Suppressor macrophage treated with lipopolysaccharide for 4 hours (primary cell): Measurements from ENCODE around the gene RAB44.
"Not testable (repeated sequence)": the region's sequence is repeated elsewhere in the genome, so short reads cannot be mapped to it uniquely, and the experiment has no call there.

Experiments
- DNase-seq: peaks from one replicate; pipeline ENCODE4 v3.0.0-alpha.2; 2020

Gene RAB44

DNA sequence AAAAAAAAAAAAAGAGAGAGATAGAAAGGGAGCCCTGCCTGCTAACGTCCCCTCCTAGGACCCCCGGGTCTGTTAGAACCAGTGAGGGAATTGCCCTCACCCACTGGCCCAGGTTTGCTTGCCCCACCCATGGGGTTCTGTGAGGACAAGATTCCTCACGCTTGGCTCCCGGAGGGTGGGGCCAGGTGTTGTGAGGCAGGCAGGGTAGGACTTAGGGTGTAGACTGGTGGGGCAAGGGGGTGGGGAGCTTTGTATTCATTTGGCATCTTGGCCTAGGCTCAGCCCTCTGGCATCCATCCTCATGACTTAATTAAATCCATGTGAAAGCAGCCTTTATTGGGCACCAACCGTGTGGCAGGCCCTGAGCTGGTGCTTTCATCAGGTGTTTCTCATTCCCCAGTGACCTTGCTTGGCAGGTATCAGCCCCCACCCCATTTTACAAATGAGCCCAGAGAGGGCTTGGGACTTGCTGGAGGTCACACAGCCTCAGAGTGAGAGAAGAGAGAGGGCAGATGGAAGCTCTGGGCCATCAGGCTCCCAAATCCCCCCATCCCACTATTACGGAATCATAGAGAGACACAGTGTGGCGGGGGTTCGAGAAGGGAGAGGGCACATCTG, 19.0 kb downstream of the RAB44 start:
- no peak for DNase-seq

DNA sequence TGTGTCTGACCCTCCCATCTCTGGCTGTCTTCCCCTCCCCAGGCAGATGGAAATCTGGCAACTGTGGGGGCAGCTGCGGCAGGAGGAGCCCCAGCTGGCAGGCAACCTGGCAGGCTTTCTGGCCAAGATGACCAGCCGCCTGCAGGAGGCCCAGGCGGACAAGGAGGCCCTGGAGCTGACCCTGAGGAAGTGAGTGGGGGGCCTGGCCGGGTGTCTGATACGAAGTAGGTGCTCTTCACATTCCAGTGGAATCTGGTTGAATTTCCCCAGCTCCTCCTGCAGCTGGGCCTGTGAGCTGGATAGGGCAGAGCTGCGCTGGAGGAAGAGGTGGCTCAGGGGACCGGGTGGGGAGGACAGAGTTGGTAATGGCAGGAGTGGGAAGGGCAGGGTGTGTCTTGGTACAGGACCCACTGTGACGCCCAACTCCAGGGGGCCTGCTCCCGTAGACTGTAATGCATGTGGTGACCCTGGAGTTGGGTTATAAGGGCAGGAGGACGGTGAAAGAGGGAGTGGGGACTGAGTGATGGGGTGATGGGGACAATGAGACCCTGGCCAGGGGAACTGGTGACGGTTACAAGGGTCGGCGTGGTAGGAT, 19.7 kb downstream of the RAB44 start:
- no peak for DNase-seq

DNA sequence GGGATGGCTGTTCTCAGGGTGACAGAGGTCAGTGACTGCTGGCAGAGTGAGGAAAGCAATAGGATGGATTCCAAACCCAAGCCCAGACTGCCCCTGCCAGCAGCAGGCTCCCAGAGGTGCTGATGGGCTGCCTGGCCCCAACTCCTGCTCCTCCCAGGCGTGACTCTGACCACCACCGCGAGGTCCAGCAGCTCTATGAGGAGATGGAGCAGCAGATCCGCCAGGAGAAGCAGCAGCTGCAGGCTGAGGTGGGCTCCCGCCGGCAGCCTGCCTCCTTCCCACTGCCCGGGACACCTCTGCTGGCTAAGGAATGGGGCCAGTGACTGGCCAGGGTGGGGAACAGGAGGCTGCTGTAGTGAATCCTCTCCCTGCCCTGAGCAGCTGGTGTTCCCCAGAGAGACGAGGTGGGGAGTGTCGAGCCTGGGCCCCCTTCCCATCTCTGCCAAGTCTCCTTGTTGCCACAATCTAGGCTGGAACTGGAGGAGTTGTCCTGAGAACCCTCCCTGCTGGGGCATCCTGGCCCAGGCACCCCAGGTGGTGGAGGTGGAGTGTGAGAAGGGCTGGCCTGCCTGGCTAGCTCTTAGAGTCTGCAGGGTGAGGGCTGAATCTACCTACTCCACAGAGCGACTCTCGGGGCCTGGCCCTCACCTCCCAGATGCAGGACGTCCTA, 20.4 kb downstream of the RAB44 start:
- no peak for DNase-seq

DNA sequence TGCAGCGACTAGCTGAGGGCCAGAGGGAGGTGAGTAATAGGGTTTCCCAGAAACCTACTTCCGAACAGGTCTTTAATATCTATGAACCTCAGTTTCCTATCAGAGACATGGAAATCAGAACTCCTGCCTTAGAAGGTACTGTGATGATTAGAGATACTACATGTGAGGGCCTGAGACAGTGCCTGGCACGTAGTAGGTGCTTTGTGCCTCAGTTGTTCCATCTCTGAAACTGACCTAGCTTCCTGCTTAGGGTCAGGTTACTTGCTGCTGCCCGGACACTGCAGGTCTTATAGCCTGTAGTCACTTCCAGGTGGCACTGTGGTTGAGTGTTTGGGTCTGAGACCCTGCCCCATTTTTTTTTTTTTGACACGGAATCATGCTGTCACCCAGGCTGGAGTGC, 20.9 kb downstream of the RAB44 start:
- no peak for DNase-seq

DNA sequence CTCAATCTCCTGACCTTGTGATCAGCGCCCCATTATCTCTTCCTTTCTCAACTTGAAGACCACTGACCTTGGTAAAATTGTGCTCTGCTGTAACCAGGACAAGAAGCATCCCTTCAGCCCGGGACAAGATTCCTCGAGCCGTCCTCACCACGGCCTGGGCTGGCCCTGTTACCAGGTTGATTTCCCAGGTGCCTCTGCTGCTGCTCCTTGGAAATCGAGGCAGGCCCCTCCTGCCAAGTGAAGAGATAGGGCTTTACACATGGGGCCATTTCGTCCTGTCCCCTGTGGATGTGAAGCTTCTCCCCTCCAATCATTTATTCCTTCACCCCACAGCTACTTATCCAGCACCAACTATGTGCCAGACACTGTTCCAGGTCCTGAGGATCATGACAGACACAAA, 21.5 kb downstream of the RAB44 start:
- DNase-seq: no peak

DNA sequence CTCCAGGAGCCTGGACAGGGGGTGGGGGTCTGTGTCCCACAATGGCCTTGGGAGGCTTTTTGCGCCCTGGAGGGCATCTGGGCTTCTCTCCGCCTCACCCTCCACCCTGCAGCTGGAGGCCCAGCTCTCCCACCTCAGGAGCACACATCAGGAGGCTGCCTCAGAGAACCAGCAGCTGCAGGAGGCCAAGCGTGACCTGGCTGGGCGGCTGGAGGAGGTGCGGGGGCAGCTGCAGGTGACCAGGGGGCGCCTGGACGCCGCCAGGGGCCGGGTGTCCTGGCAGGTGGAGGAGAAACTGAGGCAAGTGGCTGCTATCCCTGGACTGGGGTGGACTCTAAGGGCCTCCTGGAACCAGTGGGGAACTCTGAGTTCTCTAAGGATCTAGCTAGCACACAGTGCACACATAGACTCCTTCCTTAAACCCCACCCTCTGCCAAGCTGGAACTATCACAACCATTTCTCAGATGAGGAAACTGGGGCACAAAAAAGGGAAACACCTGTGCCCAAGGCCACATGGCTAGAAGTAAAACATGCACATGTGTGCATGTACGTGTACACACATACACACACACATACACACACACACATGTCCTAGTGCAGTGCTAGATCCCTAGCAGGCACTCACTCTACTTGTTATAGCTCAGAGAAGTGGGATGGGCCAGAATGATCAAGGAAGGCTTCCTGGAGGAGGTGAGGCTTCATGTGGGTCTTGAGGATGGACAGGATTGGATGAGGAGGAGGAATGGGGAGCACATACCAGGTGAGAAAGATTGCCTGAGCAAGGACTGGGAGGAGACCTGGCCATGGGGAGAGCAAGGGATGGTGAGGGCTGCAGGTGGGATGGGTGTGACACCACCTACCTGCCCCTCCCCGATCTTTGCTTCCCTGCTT, 22.9 kb downstream of the RAB44 start:
- DNase-seq: no peak

DNA sequence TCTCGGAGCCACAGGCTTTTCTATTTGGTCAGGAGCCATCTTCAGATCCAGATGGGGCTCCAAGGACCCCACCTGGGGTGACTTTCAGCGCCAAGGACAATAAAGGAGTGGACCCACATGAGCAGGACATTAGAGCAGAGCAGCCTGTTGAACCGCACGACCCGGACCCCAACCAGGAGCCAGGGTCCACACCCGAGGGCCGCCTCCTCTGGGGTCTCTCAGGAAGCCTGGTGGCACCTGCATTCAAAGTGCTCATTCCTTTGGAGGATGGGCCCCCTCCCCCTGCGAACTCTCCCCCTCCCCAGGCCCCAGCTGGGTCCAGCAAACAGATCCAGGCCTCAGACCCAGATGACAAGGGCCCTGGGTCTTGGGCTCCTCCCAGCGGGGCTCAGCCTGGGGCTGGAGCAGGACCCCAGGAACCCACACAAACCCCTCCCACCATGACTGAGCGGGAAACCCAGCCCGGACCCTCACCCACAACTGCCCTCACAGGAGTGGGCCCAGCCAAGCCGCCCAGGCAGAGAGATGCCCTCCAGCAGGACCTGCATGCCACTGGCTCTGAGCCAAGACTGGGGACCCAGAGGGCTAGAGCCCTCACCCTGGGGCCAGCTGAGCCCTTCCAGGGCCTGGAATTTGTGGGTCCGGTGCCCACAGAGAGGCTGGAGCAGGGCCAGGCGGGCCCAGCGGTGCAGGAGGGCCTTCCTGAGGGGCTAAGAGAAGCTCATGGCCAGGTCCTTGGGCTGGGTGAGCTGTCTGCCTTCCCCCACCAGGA, 23.9 kb downstream of the RAB44 start:
- no peak for DNase-seq

DNA sequence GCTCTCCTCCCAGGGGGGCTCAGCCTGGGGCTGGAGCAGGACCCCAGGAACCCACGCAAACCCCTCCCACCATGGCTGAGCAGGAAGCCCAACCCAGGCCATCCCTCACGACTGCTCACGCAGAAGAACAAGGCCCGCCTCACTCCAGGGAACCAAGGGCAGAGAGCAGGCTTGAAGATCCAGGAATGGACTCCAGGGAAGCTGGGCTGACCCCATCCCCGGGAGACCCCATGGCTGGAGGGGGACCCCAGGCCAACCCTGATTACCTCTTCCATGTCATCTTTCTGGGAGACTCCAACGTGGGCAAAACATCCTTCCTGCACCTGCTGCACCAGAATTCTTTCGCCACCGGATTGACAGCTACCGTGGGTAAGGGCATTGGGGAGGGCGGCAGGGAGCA, 24.7 kb downstream of the RAB44 start:
- no peak for DNase-seq

DNA sequence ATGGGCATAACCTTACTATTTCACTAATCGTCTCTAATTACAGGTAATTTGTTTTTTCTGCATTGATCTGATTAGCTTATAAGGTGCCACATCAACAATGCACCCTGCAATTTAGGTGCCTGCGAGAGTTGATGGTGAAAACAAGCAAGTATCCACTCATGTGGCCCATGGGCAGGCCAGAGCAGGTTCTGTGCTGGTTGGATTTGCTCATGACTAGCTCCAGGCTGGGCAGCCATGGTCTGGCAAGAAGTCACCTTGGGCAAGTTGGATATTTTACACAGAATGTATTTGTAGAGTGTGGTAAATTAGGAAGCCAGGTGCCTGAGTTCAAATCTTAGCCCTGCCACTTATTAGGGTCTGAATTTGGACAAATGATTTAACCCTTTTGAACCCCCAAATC, 25.3 kb downstream of the RAB44 start:
- no peak for DNase-seq

DNA sequence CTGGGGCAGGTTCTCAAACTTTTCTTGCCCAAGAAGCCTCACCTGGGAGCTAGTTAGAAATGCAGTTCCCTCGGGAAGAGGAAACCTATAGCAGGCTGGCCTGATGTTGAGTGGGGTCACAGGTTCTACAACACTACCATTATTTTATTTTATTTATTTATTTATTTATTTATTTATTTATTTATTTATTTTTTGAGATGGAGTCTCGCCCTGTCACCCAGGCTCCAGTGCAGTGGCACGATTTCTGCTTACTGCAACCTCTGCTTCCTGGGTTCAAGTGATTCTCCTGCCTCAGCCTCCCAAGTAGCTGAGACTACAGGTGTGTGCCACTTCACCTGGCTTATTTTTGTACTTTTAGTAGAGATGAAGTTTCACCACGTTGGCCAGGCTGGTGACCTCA, 26.4 kb downstream of the RAB44 start:
- not testable (repeated sequence) for DNase-seq

DNA sequence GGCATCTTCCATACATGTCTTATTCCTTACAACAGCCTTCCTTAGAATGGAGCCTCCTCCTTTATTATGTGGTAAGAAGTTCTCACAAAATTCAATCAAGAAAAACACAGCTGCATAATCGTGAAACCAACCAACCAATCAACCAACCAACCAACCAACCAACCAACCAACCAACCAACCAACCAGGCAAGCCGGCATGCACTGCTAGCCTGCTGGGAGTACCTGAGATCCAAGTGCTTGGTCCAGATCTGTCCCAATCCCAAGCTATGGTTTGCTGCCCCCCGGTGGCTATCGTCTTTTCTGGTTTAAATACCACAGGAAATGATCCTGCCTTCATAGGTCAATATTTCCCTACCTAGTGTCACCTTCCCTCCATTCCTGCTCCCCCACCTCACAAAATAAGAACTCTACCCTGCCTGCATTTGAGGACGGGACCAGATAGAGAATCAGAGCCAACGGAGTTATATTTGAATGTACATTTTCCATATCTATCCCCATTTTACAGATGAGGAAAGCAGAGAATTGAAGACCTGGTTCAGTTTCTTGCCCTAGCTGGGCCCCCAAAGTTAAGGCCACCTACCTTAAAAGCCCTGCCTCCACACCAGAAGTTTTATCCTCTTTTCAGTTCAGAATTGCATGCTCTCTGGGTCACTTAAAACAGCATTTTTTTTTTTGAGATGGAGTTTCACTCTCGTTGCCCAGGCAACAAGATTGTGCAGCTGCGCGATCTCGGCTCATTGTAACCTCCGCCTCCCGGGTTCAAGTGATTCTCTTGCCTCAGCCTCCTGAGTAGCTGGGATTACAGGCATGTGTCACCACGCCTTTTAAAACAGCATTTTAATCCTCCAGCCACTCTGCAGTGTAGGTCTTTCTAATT, 27.1 kb downstream of the RAB44 start:
- peak; percentile 77 for DNase-seq

DNA sequence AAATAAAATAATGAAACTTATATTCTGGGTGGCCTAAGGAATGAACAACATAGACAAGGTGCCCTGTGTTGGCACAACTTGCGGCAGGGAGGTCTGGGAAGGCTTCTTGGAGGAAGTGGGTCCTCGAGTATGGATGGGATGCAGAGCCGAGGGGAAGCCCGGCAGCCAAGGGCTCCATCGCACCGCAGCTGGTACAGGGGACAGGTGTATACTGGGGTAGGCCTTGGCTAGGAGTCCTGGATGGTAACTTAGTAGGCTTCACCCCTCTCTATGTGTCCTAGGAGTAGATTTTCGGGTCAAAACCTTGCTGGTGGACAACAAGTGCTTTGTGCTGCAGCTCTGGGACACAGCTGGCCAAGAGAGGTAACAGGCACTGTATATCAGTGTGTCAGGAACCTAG, 28.0 kb downstream of the RAB44 start:
- no peak for DNase-seq

DNA sequence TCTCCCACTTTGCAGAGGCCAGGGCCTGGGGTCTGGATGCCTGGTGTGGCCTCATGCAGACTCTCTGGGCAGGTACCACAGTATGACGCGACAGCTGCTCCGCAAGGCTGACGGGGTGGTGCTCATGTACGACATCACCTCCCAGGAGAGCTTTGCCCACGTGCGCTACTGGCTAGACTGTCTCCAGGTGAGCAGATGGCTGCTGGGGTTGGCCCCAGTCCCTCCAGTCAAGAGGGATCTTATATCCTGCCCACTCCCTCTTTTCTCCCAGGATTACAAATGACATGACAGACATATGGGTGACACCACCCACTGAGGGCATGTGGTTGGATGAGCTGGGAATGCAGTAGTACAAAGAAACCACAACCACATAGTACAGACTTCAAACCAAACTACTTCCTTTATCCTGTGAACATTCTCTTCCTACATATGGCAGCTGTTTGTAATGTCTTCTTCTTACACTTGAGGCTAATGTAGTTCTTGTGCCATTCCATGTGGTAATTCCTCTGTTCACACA, 29.9 kb downstream of the RAB44 start:
- peak; percentile 88 for DNase-seq

DNA sequence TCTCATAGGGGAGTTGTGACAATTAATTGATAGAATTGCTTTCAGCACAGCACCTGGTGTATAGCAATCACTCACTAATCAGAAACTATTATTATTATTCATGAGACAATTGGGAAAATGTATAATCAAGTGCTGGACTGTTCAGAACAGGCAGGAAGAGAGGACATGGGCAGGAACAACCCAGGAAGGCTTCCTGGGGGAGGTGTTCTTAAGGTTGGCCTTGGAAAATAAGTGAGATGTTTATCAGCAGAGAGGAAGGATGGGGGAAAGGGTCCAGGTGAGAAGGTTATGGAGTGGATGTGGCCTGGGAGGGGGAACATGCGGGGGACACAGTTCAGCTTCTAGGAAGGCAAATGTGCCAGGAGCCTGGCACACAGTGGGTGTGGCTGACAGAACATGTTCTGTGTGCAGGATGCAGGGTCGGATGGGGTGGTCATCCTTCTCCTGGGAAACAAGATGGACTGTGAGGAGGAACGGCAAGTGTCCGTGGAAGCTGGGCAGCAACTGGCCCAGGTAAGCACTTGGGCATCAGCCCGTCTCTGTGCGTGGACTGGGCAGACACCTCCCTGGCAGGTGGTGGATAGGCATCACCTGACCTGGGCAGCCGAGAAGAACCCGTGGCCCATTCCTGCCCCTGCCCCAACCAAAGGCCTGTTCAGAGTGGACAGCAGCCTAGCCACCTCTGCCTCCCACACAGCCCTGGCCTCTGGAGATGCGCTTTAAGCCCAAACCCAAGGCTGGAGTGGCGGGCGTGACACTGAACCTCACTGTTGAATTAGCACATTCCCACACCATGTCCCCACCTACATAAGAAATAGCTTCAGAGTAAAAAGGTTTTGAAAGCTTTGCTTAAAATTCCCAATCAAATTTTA, 30.9 kb downstream of the RAB44 start:
- DNase-seq: no peak

DNA sequence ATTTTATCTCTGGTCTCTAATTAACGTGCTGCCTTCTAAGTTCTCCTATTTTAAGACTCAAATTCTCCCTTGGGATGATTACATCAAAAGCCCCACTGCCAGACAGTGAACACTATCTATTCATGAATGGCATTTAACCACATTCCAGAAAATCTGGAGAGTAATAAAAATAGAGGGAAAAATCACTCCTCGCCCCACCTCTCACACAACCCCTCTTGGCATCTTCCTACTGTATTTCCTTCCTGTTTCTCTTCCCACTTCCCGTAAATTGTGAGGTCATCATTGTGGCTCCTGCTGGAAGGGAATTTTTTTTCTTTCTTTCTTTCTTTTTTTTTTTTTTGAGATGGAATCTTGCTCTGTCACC, 31.5 kb downstream of the RAB44 start:
- DNase-seq: peak; percentile 57

DNA sequence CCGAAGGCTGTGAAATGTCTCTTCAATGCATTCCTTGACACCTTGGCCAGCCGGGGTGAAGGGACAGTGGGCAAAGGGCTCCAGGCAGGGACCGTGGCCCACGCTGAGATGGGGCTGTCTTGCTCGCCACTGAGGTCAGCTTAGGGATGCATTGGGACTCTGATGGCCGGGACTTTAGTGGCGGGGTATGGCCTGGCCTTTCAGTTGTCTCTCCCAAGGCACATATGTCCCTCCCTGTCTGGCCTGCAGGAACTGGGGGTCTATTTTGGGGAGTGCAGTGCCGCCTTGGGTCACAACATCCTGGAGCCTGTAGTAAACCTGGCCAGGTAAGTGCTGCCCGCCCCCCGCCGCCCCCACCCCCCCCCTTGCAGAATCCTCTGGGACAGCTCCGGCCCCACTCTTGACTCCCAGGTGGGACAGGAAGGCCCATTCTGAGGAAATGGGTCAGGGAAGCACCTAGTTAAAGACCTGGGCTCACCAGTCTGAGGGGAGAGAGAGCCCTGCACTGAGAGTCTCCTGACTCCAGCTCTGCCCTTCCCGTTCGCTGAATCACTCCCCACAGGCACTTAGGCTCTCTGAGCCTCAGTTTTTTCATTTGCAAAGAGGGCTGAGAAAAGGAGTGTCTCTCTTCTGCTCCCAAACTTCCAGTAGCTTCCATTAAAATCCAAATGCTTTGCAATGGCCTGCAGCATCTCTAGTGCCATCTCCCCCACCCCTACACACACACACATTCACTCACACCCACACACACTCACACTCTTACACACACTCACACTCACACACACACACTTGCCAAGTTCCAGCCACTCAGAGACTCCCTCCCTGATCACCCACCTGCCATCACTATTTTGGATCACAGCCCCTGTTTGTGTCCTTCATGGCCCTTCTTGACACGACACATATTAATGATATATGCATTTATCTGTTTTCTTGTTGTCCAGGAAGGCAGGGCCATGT, 33.1 kb downstream of the RAB44 start:
- no peak for DNase-seq

DNA sequence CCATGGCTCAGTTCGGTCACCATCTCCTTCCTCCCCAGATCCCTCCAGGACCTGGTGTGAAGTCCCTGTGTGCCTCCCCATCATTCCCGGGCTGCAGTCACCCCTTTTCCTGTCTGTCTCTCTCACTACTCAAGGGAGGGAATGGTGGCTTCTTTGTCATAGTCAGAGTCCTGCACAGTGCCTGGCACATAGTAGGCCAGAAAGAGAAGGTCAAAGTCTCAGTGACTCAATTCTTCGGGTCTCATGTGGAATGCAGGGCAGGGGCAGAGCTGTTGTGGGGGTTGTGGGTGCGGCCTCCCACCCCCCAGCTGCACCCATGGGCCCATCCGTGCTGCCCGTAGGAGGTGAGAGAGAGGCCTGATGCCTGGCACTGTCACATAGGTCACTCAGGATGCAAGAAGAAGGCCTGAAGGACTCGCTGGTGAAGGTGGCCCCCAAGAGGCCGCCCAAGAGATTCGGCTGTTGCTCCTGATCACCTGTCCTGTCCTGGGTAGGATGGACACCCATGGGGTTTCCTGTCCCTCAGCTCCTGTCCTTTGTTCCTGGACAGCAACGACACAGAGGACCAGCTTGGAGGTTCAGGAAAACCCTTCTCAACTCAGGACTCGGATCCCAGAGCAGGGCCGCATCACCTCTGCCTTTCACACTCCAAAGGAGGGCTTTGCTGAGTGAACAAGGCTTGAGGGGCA, 34.1 kb downstream of the RAB44 start:
- DNase-seq: no peak

DNA sequence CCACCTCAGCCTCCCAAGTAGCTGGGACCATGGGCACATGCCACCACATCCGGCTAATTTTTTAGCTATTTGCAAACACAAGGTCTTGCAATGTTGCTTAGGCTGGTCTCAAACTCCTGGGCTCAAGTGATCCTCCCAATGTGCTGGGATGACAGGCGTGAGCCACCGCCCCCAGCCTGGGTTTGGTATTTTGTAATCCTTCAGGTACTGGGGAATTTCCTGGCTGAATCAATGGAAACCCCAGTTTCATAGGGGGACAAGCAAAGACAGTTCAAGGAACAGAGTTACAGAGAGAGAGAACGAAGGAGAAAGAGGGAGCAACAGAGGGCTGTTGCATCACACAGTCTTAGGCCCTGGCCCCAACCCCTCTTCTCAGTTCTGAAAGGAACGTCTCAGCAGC, 35.7 kb downstream of the RAB44 start:
- no peak for DNase-seq
